Neural cell (in vitro differentiated cells): ENCODE results near the gene GLT6D1.

Experiments used
- CTCF ChIP-seq: fragments of 450-650 bp; IDR thresholded peaks from 2 replicates; pipeline ENCODE4 v1.5.1; 2014; ENCODE audit warnings: antibody characterized with exemption, mild to moderate bottlenecking, moderate library complexity; ENCODE audit not compliant: poor library complexity, severe bottlenecking
- POLR2AphosphoS5 ChIP-seq: IDR thresholded peaks from 2 replicates; pipeline ENCODE4 v1.6.1; 2012
- RAD21 ChIP-seq: fragments of 450-650 bp; conservative IDR thresholded peaks from 2 replicates; pipeline ENCODE4 v1.6.1; 2014; ENCODE audit warnings: antibody characterized with exemption, mild to moderate bottlenecking, moderate library complexity

- no peak for TF ChIP-seq CTCF
- no peak for TF ChIP-seq POLR2AphosphoS5
- no peak for TF ChIP-seq RAD21
These were observed 22.6 kb upstream of the GLT6D1 start for GRCh38 chr9:135661816-135662560.
